SU-DHL-6 (cell line): Measurements from ENCODE around the gene RPL13A.

Experiments used
- H2AFZ ChIP-seq: fragments of 200-600 bp; sonication (generic); 2 replicates; pipeline ENCODE4 v1.6.1; 2014; ENCODE audit warnings: low read depth, mild to moderate bottlenecking, moderate library complexity, mixed read lengths, antibody characterized with exemption, low read length; ENCODE audit not compliant: severe bottlenecking
- H3F3A ChIP-seq: fragments of 200-600 bp; shearing (Covaris generic); 2 replicates; pipeline ENCODE4 v1.6.0; 2016; ENCODE audit warnings: antibody characterized with exemption, mild to moderate bottlenecking; ENCODE audit not compliant: insufficient read depth
- H3K27ac ChIP-seq: fragments of 200-600 bp; sonication (generic); 2 replicates; pipeline ENCODE4 v1.5.1; 2016; ENCODE audit warnings: low read depth, mild to moderate bottlenecking, low read length, moderate library complexity, mixed read lengths
- H3K27me3 ChIP-seq: fragments of 200-600 bp; sonication (generic), shearing (Covaris generic); 2 replicates; pipeline ENCODE4 v1.6.0; 2014; ENCODE audit warnings: mild to moderate bottlenecking, low read length
- H3K36me3 ChIP-seq: fragments of 200-600 bp; sonication (generic); 2 replicates; pipeline ENCODE4 v1.6.1; 2014; ENCODE audit warnings: mild to moderate bottlenecking, low read length, mixed read lengths
- H3K4me2 ChIP-seq: fragments of 300-600, 200-600 bp; shearing (Covaris generic), sonication (generic); 2 replicates; pipeline ENCODE4 v1.6.0; 2014; ENCODE audit warnings: low read length, low read depth, mild to moderate bottlenecking; ENCODE audit not compliant: poor library complexity, severe bottlenecking
- H3K4me3 ChIP-seq: fragments of 200-600 bp; sonication (generic); 2 replicates; pipeline ENCODE4 v1.5.1; 2014; ENCODE audit warnings: antibody characterized with exemption, low read length, mild to moderate bottlenecking, mixed read lengths; ENCODE audit not compliant: insufficient read depth, poor library complexity, severe bottlenecking
- H3K79me2 ChIP-seq: fragments of 200-600 bp; sonication (generic); 2 replicates; pipeline ENCODE4 v1.6.1; 2014; ENCODE audit warnings: mild to moderate bottlenecking, low read length, moderate library complexity; ENCODE audit not compliant: insufficient read depth
- H3K9ac ChIP-seq: fragments of 200-600 bp; sonication (generic); 2 replicates; pipeline ENCODE4 v1.7.0; 2014; ENCODE audit warnings: mild to moderate bottlenecking, low read length
- H3K9me2 ChIP-seq: fragments of 200-600 bp; sonication (generic); replicated peaks from 2 replicates; pipeline ENCODE4 v1.6.1; 2014; ENCODE audit warnings: low read length; ENCODE audit not compliant: insufficient read depth
- H3K9me3 ChIP-seq: fragments of 200-600 bp; sonication (generic); 2 replicates; pipeline ENCODE4 v1.6.1; 2014; ENCODE audit warnings: low read length, mixed read lengths; ENCODE audit not compliant: insufficient read depth
- H4K20me1 ChIP-seq: fragments of 200-600 bp; sonication (generic); 2 replicates; pipeline ENCODE4 v1.6.1; 2014; ENCODE audit warnings: low read depth, mild to moderate bottlenecking, antibody characterized with exemption, low read length, moderate library complexity, mixed read lengths
- CTCF ChIP-seq: fragments of 200-600 bp; sonication (generic); IDR thresholded peaks from one replicate; pipeline ENCODE4 v1.5.1; 2017; ENCODE audit warnings: antibody characterized with exemption, mild to moderate bottlenecking, low read length, moderate library complexity; ENCODE audit not compliant: insufficient read depth, poor library complexity, severe bottlenecking
- EZH2phosphoT487 ChIP-seq: fragments of 200-600 bp; sonication (generic), shearing (Covaris generic); conservative IDR thresholded peaks from 2 replicates; pipeline ENCODE4 v1.6.1; 2018; ENCODE audit warnings: mild to moderate bottlenecking, antibody characterized with exemption, low read length, moderate library complexity, mixed read lengths

RPL13A gene

GRCh38 chr19:49445997-49446396, 41.4 kb upstream of the RPL13A start:
- Histone ChIP-seq H2AFZ (no peak overlapping the region), H3F3A (0 out of 2 replicates have a peak, but pooled peaks cover 5% of the 10 kb centered on the region), H3K9me2 (no peaks in the 10 kb centered on the region), H3K27ac (no peak overlapping the region), H3K36me3 (no peaks in the 10 kb centered on the region), H3K4me2 (no peak overlapping the region), H3K27me3 (no peaks in the 10 kb centered on the region), H3K79me2 (peaks cover 11% of the 10 kb centered on the region), H3K4me3 (no peak overlapping the region), H3K9ac (no peak overlapping the region), H3K9me3 (no peaks in the 10 kb centered on the region), H4K20me1 (no peaks in the 10 kb centered on the region)
- TF ChIP-seq EZH2phosphoT487 (no peak), CTCF (no peak)

- Histone ChIP-seq H2AFZ (no peak overlapping the region), H3K27ac (no peak overlapping the region), H3K9me2 (no peaks in the 10 kb centered on the region), H3K4me2 (no peak overlapping the region), H3K9me3 (no peaks in the 10 kb centered on the region), H4K20me1 (no peaks in the 10 kb centered on the region), H3K79me2 (peaks cover 17% of the 10 kb centered on the region), H3K36me3 (no peaks in the 10 kb centered on the region), H3K27me3 (no peaks in the 10 kb centered on the region), H3K9ac (no peak overlapping the region), H3F3A (peaks cover 14% of the 10 kb centered on the region), H3K4me3 (no peak overlapping the region)
- TF ChIP-seq CTCF (no peak), EZH2phosphoT487 (no peak)
Measured at GRCh38 chr19:49447485-49448431, 39.6 kb upstream of the RPL13A start.

GRCh38 chr19:49448432-49448786, 39.0 kb upstream of the RPL13A start:
- H4K20me1 ChIP-seq: no peaks in the 10 kb centered on the region
- peaks cover 17% of the 10 kb centered on the region for H3K79me2 ChIP-seq
- TF ChIP-seq CTCF: no peak
- TF ChIP-seq EZH2phosphoT487: no peak
- no peak overlapping the region for H3K9ac ChIP-seq
- H3K4me2 ChIP-seq: no peak overlapping the region
- H3K27me3 ChIP-seq: no peaks in the 10 kb centered on the region
- no peaks in the 10 kb centered on the region for H3K36me3 ChIP-seq
- no peak overlapping the region for H3K27ac ChIP-seq
- no peaks in the 10 kb centered on the region for H3K9me3 ChIP-seq
- H3K4me3 ChIP-seq: no peak overlapping the region
- H3K9me2 ChIP-seq: no peaks in the 10 kb centered on the region
- H3F3A ChIP-seq: peaks cover 20% of the 10 kb centered on the region
- H2AFZ ChIP-seq: no peak overlapping the region
